Adrenal gland (tissue), 5 donors: ENCODE results near the gene FAM118A.

Experiments
- POLR2A ChIP-seq, 2 donors: fragments of 450-650 bp; IDR thresholded peaks; one replicate each; pipeline ENCODE4 v1.6.1; 2017; ENCODE audit warnings: antibody characterized with exemption in 2 of 2, mild to moderate bottlenecking in 2 of 2, moderate library complexity in 1 of 2
- TF ChIP-seq, protein P1 (sequence below), 6 experiments: fragments of 450-650 bp in 4 of 6; fragments of 200-600 bp in 2 of 6; sonication (generic) in 1 of 6; IDR thresholded peaks; 1 replicate in 5 of 6; 2 replicates in 1 of 6; pipeline versions ENCODE4 v1.5.1 to v1.8.0; 2016 to 2021; ENCODE audit warnings: antibody characterized with exemption in 6 of 6, mild to moderate bottlenecking in 2 of 6, moderate library complexity in 1 of 6
- donor health status: DM: no; HTN: no; CAD: no.

DNA sequence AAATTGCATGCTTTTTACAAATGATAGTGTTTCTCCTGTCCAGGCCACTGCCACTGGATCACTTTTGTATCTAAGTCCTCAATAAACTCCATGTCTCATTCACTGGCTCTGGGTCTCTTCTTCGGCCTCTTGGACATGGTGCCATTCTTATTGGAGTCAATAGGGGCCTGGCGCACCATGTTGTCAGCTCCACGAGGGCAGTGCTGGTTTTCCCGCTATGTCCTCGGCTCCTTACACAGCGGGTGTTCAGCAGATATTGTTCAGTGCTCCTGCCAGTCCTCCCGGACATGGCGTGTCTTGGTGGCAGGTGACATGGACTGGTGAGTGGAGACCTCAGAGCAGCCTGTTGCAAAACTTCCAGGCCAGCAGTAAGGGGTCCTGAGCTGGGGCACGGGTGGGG is 3.6 kb upstream of the FAM118A start:
- TF ChIP-seq, protein P1, sequence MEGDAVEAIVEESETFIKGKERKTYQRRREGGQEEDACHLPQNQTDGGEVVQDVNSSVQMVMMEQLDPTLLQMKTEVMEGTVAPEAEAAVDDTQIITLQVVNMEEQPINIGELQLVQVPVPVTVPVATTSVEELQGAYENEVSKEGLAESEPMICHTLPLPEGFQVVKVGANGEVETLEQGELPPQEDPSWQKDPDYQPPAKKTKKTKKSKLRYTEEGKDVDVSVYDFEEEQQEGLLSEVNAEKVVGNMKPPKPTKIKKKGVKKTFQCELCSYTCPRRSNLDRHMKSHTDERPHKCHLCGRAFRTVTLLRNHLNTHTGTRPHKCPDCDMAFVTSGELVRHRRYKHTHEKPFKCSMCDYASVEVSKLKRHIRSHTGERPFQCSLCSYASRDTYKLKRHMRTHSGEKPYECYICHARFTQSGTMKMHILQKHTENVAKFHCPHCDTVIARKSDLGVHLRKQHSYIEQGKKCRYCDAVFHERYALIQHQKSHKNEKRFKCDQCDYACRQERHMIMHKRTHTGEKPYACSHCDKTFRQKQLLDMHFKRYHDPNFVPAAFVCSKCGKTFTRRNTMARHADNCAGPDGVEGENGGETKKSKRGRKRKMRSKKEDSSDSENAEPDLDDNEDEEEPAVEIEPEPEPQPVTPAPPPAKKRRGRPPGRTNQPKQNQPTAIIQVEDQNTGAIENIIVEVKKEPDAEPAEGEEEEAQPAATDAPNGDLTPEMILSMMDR (IDR thresholded peaks at IDR 0.05), result no peak
- TF ChIP-seq POLR2A (IDR thresholded peaks at IDR 0.05), result no peak
